Ascending aorta (tissue), 2 donors: ENCODE measurements around the gene SLC25A26. TPM values are rescaled to one million over a fixed set of nuclear protein-coding genes. Genes with fewer than 3 reads are reported as not detected.

Experiments used
- DNase-seq, 2 donors: peaks; one replicate each; pipeline ENCODE4 v3.0.0-alpha.2; 2019; ENCODE audit warnings: low spot score in 2 of 2
- H3K27ac ChIP-seq, 2 donors: fragments of 200-600 bp; sonication (generic); one replicate each; pipeline ENCODE4 v1.5.1; 2016 to 2017; ENCODE audit warnings: mild to moderate bottlenecking in 1 of 2
- H3K27me3 ChIP-seq: fragments of 200-600 bp; sonication (generic); one replicate; pipeline ENCODE4 v1.5.1; 2017
- H3K36me3 ChIP-seq, 2 donors: fragments of 200-600 bp; sonication (generic); one replicate each; pipeline ENCODE4 v1.5.1; 2016
- H3K4me1 ChIP-seq, 2 donors: fragments of 200-600 bp; sonication (generic); one replicate each; pipeline ENCODE4 v1.5.1; 2016 to 2017; ENCODE audit warnings: mild to moderate bottlenecking in 1 of 2
- H3K4me3 ChIP-seq, 2 donors: fragments of 200-600 bp; sonication (generic); one replicate each; pipeline ENCODE4 v1.5.1; 2016 to 2017; ENCODE audit warnings: mild to moderate bottlenecking in 1 of 2
- H3K9me3 ChIP-seq, 2 donors: fragments of 200-600 bp; sonication (generic); one replicate each; pipeline ENCODE4 v1.5.1; 2016
- CTCF ChIP-seq, 3 experiments: fragments of 200-600 bp in 2 of 3; fragments of 450-650 bp in 1 of 3; sonication (generic) in 2 of 3; IDR thresholded peaks; one replicate each; pipeline ENCODE4 v1.5.1; 2016 to 2019; ENCODE audit warnings: antibody characterized with exemption in 3 of 3, mild to moderate bottlenecking in 1 of 3, moderate library complexity in 1 of 3
- intact Hi-C: fragments of 100-400 bp; cut with DNase I; formaldehyde crosslinking; loops from one replicate; pipeline ENCODE4 v1.15.1; 2023
- total RNA-seq: library from RNA; depleted of rRNA; stranded (reverse); fragments of >200 nt; gene quantifications from one replicate; pipeline ENCODE4 v1.1.0, GENCODE V29; 2016

Gene SLC25A26
- total RNA-seq, 1 donor from 2014 or later: 11.7 TPM

GRCh38 chr3:66425032-66425431, 204.2 kb downstream of the SLC25A26 start:
- H3K9me3 ChIP-seq: no peaks in the 10 kb centered on the region
- intact Hi-C loops: no loop called here
- no peaks in the 10 kb centered on the region for H3K36me3 ChIP-seq
- H3K4me3 ChIP-seq: no peak overlapping the region
- no peak for TF ChIP-seq CTCF (IDR thresholded peaks at IDR 0.05)
- H3K27me3 ChIP-seq: no peaks in the 10 kb centered on the region
- DNase-seq: no peak
- peak overlapping the region; percentile 22 to 45 for H3K27ac ChIP-seq
- H3K4me1 ChIP-seq: peaks cover 10 to 38% of the 10 kb centered on the region in 2 donors

GRCh38 chr3:66425576-66426114, 204.8 kb downstream of the SLC25A26 start:
- no peak for TF ChIP-seq CTCF (IDR thresholded peaks at IDR 0.05)
- no peak overlapping the region for H3K4me3 ChIP-seq
- no peaks in the 10 kb centered on the region for H3K36me3 ChIP-seq
- intact Hi-C loops: no loop called here
- no peak for DNase-seq
- H3K27ac ChIP-seq: peak overlapping the region; percentile 22 to 45
- no peaks in the 10 kb centered on the region for H3K9me3 ChIP-seq
- H3K27me3 ChIP-seq: no peaks in the 10 kb centered on the region
- peaks cover 10 to 39% of the 10 kb centered on the region in 2 donors for H3K4me1 ChIP-seq

GRCh38 chr3:66426135-66426534, 205.3 kb downstream of the SLC25A26 start:
- intact Hi-C loops: no loop called here
- no peak for DNase-seq
- no peak overlapping the region for H3K4me3 ChIP-seq
- H3K4me1 ChIP-seq: peaks cover 10 to 43% of the 10 kb centered on the region in 2 donors
- no peaks in the 10 kb centered on the region for H3K9me3 ChIP-seq
- TF ChIP-seq CTCF (IDR thresholded peaks at IDR 0.05): no peak
- no peaks in the 10 kb centered on the region for H3K36me3 ChIP-seq
- no peaks in the 10 kb centered on the region for H3K27me3 ChIP-seq
- peak overlapping the region in 1 of 2 donors; percentile 45 for H3K27ac ChIP-seq

- no peak for TF ChIP-seq CTCF (IDR thresholded peaks at IDR 0.05)
- no peak overlapping the region for H3K4me3 ChIP-seq
- intact Hi-C loops: no loop called here
- H3K27ac ChIP-seq: no peak overlapping the region
- no peaks in the 10 kb centered on the region for H3K9me3 ChIP-seq
- peaks cover 10 to 43% of the 10 kb centered on the region in 2 donors for H3K4me1 ChIP-seq
- H3K36me3 ChIP-seq: no peaks in the 10 kb centered on the region
- no peaks in the 10 kb centered on the region for H3K27me3 ChIP-seq
- DNase-seq: no peak
These were observed 206.6 kb downstream of the SLC25A26 start for GRCh38 chr3:66427352-66427751.

GRCh38 chr3:66427951-66428474, 207.2 kb downstream of the SLC25A26 start:
- no peak overlapping the region for H3K4me3 ChIP-seq
- intact Hi-C loops: loop anchor here (2.0 kb wide), 1 partner anchor 73 kb away; the partner anchor contains the start of gene LRIG1
- no peak for DNase-seq
- no peaks in the 10 kb centered on the region for H3K36me3 ChIP-seq
- peak overlapping the region; percentile 8 to 36 for H3K27ac ChIP-seq
- peaks cover 10 to 43% of the 10 kb centered on the region in 2 donors for H3K4me1 ChIP-seq
- TF ChIP-seq CTCF (IDR thresholded peaks at IDR 0.05): no peak
- H3K9me3 ChIP-seq: no peaks in the 10 kb centered on the region
- no peaks in the 10 kb centered on the region for H3K27me3 ChIP-seq

Other genes with a start within 250 kb of the SLC25A26 start
- 28.4 TPM for gene MAGI1, start 182.1 kb upstream of the SLC25A26 start, total RNA-seq